HG02610 (cell line): ENCODE measurements around the gene PLXNA4.

Experiments
- ATAC-seq: cut with Tn5 transposase; IDR thresholded peaks from one replicate; pipeline ENCODE4 v1.9.1; 2021; ENCODE audit warnings: mild to moderate bottlenecking, moderate library complexity; ENCODE audit not compliant: unreplicated experiment

Gene PLXNA4

DNA sequence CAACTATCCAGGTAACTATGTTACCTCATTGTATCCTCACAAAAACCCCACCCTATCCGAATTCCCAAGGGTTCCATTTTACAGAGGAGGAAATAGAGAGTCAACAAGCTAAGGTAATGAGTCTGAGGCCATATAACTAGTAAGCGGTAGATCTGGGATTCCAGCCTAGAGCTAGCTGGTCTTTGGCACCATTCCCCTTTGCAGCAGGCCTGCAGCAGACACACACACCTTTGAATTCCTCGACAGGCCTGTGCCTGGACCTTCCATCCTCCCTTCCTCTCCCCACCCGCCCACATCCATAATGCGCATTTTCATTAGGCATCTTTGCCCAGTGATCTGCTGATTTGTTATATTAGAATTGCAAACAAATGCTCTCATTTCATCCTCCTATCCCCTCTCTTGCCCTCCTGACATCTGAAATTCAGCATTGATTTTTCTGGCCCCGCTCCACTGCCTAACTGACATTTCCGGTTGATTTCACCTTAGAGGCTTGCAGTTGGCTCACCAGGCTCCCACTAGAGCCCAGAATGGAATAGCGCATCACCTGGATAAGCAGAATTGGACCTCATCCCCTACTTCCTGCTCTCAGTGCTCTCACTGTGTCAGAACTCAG lies 129.5 kb downstream of the PLXNA4 start:
- no peak for ATAC-seq

DNA sequence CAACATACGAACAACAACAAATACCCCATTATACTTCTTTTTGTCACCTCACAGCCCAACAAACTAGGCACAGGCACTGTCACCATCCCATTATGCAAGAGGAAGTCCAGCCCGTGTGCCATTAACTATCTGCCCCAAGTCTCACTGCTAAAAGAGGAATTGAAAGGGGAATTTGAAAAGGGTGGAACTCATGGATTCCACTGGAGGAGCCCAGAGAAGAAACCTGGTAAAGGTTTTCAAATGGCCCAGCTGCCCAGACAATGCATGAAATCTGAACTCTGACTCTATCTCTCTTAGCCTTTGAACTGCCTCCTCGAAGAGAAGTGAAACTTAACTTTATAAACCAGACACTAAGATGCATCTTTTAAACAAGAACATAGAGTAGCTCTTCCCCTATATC lies 130.0 kb downstream of the PLXNA4 start:
- no peak for ATAC-seq

DNA sequence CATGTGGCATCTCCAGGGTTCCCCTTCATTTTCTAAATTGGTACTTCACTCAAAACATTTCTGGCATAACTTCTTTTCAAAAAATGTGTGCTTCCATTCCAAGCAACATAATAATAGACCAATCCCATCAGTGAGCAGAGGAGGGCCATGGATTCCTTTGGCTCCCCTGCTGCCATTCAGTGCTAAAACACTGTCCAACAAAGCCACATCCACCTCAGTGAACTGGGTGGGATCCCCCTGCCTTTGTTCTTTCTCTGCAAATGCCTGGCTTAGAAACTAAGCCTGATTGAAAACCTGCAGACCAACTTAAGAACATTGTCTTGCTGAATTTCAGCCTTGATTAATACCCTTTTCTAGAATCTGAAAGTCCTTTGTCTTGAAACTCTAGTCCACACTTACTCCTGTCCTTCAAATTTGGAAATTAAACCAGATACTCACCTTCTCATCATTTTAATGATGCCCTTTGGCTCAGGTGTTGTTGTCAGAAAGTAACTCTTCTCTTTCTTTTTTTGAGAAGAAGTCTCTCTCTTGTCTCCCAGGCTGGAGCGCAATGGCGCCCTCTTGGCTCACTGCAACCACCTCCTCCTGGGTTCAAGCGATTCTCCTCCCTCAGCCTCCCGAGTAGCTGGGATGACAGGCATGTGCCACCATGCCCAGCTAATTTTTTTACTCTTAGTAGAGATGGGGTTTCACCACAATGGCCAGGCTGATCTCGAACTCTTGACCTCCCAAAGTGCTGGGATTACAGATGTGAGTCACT lies 132.3 kb downstream of the PLXNA4 start:
- no peak for ATAC-seq

DNA sequence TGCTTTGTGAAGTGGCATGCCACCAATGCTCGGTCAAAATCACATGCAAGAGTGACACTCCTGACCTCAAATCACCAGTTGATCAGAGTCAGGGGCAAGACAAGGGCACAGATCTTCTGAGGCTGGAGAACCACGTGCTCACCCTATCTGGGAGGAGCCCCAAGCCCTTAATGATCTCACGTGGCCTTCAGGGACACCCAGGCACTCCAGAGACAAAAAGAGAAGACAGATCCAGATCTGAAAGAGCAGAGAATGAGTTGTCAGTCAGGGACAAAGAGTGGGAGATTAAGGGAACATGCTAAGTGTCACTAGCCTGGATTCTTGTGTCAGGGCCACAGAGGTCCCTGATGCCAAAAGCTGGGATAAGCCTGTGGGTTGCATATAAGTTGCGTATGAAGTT lies 134.3 kb downstream of the PLXNA4 start:
- no peak for ATAC-seq

DNA sequence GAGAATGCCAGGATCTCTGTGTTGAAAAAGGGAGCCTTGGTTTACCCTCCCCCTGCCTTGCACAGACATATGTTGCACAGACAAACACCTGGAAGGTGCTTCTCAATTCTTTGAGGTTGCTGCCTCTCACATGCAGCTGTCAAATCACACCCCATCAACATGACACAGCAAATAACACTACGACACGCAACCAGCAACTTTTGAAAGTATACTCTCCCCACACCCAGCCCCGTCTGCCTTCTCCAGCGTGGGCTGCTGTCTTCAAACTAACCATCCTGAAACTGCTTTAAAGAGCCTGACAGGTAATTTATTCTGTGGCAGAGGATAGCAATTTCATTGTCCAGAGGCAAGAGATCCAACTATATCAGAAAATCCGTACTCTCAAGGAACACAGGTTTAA lies 136.1 kb downstream of the PLXNA4 start:
- no peak for ATAC-seq

DNA sequence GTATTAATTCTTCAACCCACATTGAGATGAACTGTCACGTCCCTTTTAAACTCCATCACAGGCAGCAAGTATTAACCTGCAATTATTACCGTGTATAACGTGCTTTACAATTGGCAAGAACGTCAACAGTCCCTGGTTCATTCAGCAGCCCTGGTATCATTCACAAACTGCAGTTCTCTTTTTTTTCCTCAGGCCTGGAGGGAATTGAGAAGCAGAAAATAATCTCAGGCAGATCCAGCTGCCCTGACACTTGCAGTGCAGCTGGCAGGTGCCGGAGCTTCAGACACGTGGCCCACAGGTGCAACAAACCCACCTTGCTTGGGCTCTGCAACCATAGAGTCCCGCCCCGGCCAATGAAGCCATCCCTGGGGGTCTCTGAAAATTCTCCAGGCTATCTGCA lies 137.3 kb downstream of the PLXNA4 start:
- ATAC-seq: no peak

DNA sequence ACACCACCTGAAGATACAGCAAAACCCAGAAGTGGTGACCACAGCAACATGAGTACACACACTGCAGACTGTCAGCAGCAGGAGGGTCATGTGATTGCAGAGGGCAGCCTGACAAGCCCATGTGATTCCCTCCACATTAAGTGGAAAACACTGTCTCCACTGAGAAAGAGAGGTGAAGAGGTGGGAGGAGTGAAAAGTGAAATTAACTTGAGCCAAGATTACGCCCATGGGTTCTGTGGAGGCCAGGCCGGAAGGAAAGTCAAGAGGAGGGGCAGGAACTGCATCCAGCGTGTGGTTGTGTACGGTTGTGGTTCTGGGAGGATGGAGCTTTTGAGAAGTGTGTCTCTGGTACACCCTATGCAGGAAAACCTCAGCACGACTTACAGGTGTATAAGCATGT lies 138.5 kb downstream of the PLXNA4 start:
- no peak for ATAC-seq

DNA sequence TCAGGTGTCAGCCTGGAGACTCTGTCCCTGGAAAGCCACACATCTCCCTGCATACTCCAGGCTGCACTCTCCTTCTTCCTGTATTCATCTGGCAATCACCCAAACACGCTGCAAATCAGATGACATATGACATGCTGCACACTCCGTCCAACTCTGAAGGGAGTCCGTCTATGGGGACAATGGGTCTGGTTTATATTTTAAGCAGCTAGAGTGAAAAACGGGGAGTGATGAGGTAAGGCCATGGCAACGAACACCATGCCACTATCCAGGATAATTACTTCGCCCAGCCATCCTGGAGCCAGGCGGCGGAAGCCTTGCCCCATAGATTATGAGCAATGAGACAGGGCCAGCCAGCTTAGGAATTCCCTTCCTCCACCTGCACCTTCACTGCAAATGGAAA lies 140.1 kb downstream of the PLXNA4 start:
- no peak for ATAC-seq

DNA sequence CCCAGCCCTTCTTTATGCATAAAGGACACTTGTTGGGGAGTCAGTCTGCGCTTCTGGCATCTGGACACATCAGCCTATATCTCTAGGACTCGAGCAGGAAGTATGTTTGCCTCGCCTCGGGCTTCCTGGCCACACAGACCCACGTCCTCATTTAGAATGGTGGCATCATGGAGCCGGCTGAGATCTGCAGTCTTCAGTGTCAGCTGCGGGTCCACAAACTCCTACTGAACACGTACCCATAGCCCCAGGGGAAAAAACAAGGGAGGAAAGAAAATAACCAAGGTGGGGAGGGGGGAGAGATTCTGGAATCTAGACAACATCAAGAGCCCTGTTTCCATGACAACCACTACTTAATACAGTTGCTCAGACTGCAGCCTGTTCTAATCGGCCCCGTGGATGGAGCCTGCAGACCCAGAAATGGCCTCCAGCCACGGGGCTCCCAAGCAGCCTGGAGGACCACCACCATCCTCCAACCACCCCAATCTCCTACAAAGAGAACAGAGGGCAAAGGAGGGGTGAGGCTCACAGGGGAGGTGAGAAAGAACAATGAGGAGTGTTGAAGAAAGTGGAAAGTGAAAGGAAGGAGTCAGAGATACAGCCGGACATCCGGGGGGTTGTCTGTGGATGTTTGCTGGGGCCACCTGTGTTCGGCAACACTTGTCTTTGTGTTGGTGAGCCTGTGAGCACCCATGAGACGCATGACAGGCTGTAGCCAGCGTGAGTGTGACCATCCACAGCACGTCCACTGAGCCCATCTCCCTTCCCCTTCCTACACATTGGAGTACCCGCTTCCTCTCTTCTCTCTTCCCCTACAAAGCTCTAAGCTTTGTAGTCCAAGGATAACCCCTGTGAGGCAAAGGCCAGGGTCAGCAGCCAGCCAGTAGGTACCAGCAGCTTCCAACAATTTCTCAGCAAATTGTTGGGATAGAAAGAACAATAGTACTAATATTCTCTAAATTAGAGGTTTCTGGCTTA lies 141.0 kb downstream of the PLXNA4 start:
- ATAC-seq: no peak

DNA sequence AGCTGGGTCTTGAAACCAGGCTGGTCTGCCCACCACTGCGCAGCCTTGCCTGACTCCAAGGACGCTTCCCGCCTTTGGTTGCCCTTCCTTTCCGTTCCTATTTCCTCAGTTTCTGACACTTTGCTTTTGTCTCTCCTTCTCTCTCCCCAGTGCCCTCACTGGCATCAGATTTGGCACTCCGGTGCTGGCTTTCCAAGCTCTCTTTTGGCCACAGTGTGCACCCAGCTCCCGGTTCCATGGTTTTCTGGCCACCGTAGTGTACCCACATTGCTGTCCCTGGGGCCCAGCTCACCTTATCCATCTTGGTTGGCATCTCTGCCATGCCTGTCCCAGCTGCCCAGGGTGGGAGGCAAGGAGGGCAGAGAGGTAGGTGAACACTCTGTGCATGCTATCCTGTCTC lies 142.2 kb downstream of the PLXNA4 start:
- no peak for ATAC-seq

DNA sequence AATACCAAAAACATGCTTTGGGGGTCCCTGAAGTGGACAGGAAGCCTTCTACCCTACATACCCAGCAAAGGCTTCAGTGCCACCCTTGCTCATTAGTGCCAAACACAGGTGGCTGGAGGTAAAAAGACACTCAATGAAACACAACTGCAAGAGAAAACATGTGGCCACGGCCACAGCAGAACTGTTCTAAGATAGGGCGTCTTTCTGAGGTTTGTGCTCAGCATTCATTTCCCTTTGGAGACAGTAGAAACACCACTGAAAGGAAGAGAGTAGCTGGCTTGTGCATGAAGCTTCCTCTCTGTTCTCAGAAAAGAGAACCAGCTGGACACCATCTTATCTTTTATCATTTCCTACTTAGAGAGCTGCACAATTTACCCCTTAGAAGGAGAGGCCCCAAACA lies 143.0 kb downstream of the PLXNA4 start:
- no peak for ATAC-seq

DNA sequence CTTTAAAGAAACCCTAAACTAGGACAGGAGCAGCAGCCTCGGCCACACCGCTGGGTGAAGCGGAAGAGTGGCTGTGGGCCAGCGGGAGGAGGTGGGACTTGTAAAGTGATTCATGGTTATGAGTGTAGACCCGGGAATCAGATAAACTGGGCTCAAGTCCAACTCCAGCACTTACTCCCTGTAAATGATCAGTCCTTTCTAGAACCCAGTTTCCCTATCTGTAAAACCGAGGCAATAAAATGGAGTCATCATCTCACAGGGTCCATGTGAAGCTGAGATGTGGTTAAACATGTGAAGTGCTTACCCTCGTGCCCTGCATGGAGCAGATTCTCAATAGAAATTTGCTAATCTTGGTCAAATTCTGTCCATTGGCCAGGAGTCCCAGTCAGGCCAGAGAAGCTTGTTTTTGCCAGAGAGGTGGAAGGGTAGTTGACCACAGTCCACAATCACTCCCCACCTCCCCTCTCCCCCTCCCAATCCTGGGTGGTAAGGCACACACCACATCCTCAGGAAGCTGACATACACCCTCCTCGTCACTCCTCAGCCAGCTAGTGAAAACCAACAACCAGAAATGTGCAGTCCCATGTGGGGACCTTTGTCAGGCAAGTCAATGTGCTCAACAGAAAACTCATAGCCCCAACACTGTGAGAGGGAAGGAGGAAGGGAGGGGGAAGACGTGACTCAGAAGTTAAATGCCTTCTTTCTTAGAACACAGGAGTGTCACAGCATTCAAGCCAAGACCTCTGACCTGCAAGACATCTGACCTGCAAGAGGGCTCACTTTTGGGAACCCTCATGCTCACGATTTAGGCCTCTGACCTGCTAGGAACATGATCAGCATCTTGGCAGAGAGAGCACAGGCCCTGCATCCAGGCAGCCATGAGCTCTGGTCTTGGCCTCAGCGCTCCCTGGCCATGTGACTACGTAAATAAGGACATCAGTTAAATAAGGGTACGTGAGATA lies 145.1 kb downstream of the PLXNA4 start:
- no peak for ATAC-seq

DNA sequence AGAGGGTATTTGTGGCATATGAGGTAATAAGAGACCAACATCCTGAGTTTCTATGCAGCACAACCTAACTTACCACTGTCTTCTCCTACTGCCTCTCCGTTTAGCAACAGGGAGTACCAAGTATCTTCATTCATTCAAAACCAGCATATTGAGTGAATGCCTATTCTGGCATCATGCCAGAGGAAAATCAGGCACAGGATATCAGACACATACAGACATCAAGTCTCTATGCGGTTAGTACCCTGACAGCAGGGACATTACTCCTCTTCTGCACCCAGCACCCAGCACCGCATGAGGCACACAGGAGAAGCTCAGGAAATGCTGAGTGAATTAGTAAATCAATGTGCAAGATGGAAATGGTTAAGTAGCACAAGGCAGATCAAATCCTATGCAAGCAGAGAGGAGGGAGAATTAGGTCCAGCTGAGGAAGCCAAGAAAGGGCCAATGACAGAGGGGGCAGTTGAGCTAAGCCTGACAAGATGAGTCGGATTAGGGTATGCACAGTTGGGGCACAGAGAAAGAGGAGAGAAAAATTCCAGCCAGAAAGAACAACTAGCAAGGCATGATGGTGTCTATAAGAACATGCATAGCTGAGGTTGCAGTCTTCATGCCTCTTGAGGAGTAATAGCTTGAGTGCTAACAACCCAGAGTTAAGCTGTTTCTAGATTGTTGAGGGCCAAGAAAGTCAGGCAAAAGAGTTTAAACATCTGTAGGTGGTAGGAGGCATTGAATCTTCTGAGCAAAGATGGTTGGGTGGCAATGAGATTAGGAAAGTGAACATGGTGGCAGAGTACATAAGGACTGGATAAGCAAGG lies 146.0 kb downstream of the PLXNA4 start:
- no peak for ATAC-seq

DNA sequence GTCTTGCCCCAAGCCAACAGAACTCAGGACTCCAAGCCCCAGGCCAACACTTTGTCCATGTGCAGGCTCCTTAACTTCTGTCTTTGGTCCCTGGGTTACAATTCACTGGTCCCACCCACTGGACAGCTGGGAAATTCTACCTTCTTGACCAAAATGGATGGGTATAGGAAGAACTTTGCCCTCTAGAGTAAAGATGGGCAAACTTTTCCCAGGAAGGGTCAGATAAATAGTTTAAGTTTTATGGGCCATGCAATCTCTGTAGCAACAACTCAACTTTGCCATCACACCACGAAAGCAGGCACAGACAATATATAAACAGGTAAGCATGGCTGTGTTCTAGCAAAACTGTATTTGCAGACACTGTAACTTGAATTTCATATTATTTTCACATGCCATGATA lies 147.1 kb downstream of the PLXNA4 start:
- no peak for ATAC-seq

DNA sequence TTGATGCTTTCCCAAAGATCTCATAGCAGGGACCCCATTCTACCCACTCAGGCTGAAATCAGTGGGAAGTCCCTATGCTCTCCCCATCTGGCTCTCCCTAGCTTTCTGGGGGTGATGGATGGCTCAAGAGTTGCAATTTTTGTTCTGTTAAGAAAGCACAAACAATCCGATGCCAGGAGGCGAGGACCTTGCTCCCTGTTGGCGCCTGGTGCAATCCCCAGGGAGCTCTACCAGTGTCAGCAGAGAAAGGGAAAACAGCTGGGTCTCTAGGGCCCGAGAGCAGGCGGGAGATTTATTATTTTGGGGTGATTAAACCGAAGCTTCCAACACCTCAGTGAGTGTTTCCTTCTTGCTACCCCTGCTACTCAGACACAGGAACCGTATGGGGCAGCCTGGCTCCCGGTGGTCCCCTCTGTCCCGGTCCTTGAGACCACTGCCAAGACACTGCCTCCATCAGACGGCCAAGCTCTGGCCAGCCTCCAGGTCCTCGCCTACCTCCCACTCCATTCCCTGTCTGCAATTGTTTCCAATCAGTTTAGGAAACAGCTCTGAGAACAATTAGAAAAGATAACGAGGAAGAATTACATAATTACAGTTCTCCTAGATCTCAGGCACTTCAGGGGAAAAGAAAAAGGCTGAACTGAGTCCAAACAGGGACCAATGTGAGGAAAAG lies 147.9 kb downstream of the PLXNA4 start:
- no peak for ATAC-seq

DNA sequence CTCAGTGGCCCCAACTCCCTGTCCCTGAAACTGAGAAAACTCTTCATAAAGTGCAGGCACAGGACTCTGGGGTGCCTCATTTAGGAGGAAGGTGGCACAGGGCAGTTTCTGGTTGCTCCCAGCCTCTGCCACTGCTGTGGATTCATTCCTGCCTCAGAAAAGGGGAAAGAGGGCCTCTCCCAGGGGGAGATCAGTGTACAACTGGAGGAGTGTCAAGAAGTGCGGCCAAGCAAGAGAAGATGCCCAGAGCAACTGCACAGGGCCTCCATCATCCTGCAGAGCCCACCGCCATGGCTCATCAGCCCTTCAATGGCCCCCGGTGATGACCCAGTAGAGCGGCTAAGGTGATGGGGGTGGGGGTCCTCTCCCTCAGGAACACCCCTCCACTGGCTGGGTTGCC lies 150.3 kb downstream of the PLXNA4 start:
- no peak for ATAC-seq

DNA sequence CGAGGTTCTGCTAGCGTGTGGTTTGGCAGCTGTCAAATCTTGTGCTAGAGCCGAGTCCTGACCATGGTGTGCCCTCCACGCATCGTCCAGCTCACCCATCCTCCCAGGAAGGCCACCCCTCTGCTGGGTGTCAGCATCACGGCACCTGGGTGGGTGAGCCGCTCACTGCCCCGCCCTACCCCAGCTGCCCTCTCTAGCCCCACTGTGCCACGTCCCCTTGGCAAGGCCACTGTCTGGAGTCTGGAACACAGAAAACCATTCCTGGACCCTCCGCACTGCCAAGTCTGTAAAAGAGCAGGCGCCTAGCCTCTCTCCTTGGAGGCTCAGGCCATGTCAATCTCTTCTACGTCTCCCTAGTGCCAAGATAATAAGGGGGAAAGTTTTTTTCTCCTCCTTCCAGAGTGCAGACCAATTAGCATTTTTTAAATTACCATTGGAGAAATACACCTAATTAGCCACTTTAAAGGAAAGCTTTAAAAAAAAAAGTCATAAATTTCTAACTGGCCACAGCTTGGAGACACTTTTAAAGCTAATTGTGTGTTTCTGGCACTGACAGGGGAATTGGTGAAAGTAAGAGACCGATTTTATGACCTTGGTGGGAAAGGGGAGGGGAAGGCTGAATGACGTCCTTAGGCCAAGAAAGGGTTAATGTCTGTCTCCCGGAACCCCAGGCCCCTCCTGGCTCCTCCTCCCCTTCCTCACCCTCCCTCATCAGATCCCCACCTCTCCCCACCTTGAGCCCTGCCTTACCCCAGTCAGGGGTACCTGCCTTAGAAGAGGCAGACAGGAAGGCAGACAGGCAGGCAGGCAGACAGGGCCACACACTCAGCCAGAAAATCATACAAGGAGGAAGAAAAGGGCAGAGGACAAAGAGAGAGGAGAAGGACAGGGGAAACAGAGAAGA lies 151.2 kb downstream of the PLXNA4 start:
- ATAC-seq: no peak

DNA sequence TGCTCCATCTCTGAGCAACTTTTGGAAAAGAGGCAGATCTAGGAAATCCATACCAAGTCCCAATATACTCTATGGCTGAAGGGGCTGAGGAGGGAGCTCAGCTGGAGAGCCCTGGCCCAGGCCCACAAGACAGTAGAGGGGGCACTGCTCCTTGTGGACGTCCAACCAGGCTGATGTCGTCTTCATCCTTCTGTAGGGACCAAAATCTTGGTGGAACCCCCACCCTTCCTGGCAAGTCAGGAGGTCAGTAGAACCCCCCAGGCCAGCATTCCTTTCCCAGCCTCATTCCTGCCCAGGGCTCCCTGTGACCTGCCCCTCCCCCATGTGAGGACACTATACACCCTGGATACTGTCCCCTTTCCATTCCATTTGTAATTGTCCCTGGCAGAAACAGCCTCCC lies 152.0 kb downstream of the PLXNA4 start:
- no peak for ATAC-seq
